Tibial artery (tissue), 4 donors: ENCODE data around the gene PARP2.

Source experiments
- DNase-seq, 2 donors: peaks; one replicate each; pipeline ENCODE4 v3.0.0-alpha.2; 2019
- H3K27ac ChIP-seq, 2 donors: fragments of 200-600 bp; sonication (generic) in 1 of 2; 1 replicate in 1 of 2; 2 replicates in 1 of 2; pipeline ENCODE4 v1.5.1; 2018 to 2019; ENCODE audit warnings: mild to moderate bottlenecking in 1 of 2
- H3K27me3 ChIP-seq, 2 donors: fragments of 200-600 bp; sonication (generic) in 1 of 2; one replicate each; pipeline versions ENCODE4 v1.5.1 to v1.6.0; 2016 to 2019
- H3K36me3 ChIP-seq, 3 donors: fragments of 200-600 bp; sonication (generic) in 2 of 3; one replicate each; pipeline ENCODE4 v1.5.1; 2016 to 2019; ENCODE audit warnings: mild to moderate bottlenecking in 2 of 3
- H3K4me1 ChIP-seq, 4 donors: fragments of 200-600 bp; sonication (generic) in 2 of 4; 1 replicate in 3 of 4; 2 replicates in 1 of 4; pipeline ENCODE4 v1.5.1; 2016 to 2019
- H3K4me3 ChIP-seq, 2 donors: fragments of 200-600 bp; sonication (generic) in 1 of 2; 1 replicate in 1 of 2; 2 replicates in 1 of 2; pipeline ENCODE4 v1.5.1; 2018 to 2019; ENCODE audit warnings: mild to moderate bottlenecking in 2 of 2
- H3K9me3 ChIP-seq, 3 donors: fragments of 200-600 bp; sonication (generic) in 1 of 3; one replicate each; pipeline ENCODE4 v1.5.1; 2016 to 2019
- intact Hi-C: fragments of 100-400 bp; cut with DNase I; formaldehyde crosslinking; loops from one replicate; pipeline ENCODE4 v1.15.0; 2023; ENCODE audit warnings: low total_unique reads
- TF ChIP-seq, protein P1 (sequence below), 2 experiments: fragments of 200-600 bp in 1 of 2; fragments of 450-650 bp in 1 of 2; IDR thresholded peaks; one replicate each; pipeline ENCODE4 v1.5.1; 2017 to 2019; ENCODE audit warnings: antibody characterized with exemption in 2 of 2, mild to moderate bottlenecking in 1 of 2, moderate library complexity in 1 of 2

Gene PARP2

DNA sequence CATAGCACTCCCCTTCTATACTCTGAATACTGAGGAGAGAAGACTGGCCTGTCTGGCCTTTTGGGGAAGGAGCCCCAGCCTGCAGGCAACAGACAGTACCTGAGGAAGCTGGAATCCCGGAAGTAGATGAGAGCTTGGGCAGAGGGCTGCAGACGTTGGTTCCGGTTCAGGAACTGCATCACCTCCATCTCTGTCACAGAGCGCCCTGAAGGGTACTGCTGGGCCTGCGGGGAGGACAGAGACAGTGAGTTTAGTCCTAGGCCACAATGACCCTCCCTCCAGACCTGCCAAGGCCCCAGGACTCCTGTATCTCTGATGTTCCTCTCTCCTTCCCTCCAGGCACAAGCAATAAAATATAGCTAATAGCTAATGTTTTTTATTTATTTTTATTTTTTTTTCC is 41.5 kb downstream of the PARP2 start:
- intact Hi-C loops, result no loop called here
- no peaks in the 10 kb centered on the region for H3K9me3 ChIP-seq
- no peaks in the 10 kb centered on the region for H3K27me3 ChIP-seq
- no peaks in the 10 kb centered on the region for H3K4me1 ChIP-seq
- no peak for DNase-seq
- no peak overlapping the region for H3K27ac ChIP-seq
- peaks cover 96 to 100% (median 100%) of the 10 kb centered on the region in 3 donors for H3K36me3 ChIP-seq
- H3K4me3 ChIP-seq, result no peak overlapping the region
- TF ChIP-seq, protein P1, sequence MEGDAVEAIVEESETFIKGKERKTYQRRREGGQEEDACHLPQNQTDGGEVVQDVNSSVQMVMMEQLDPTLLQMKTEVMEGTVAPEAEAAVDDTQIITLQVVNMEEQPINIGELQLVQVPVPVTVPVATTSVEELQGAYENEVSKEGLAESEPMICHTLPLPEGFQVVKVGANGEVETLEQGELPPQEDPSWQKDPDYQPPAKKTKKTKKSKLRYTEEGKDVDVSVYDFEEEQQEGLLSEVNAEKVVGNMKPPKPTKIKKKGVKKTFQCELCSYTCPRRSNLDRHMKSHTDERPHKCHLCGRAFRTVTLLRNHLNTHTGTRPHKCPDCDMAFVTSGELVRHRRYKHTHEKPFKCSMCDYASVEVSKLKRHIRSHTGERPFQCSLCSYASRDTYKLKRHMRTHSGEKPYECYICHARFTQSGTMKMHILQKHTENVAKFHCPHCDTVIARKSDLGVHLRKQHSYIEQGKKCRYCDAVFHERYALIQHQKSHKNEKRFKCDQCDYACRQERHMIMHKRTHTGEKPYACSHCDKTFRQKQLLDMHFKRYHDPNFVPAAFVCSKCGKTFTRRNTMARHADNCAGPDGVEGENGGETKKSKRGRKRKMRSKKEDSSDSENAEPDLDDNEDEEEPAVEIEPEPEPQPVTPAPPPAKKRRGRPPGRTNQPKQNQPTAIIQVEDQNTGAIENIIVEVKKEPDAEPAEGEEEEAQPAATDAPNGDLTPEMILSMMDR (IDR thresholded peaks at IDR 0.05), result no peak

DNA sequence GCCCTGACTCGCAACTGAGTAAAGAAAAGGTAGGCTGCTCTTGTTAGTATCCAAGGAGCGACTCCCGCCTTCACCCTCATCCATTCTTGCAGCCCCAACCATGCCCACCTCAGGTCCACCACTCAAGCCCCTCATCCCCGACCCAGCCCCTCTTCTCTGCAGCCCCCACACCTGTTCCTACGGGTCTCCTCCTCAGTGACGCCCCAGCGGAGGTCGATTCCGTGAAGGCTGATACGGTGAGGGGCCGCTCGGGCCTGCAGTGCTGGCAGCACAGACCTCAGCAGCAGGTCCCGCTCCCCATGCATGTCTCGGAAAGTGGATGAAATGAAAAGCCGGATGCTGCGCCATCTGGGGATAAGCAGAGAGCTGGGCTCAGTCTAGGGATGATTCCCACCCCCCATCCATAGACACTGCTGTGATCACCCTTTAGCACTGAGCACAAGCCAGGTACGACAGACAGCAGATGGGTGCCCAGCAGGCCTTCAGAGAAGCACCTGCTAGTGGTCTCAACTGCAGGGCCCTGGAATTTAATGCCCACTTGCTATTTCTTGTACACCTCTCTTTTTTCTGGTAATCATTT is 42.9 kb downstream of the PARP2 start:
- H3K27me3 ChIP-seq, result no peaks in the 10 kb centered on the region

DNA sequence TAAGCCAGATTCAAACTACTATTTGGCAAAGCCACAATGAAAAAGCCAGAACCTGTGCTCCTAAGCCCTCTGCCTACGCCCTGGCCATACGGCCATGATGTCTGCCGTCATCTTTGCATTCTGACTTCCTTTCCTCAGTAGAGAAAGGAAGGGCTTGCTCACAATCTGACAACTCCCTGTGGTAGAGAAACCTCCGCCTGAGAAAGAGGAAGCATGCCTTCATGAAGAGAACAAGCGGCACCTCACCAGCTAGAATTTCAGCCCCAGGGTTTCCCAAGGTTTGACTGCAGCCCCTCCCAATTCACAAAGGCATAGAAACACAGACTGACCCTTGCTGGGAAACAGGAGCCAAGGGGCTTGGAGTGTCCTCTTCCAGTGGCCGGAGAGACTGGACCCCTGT is 44.1 kb downstream of the PARP2 start:
- TF ChIP-seq, protein P1 (IDR thresholded peaks at IDR 0.05), result no peak
- Histone ChIP-seq H3K27me3 (no peaks in the 10 kb centered on the region), H3K9me3 (no peaks in the 10 kb centered on the region), H3K27ac (no peak overlapping the region), H3K4me3 (no peak overlapping the region), H3K36me3 (peaks cover 93 to 100% (median 99%) of the 10 kb centered on the region in 3 donors), H3K4me1 (no peaks in the 10 kb centered on the region)
- no peak for DNase-seq
- intact Hi-C loops, result no loop called here

More for the DNA sequence above, 42.9 kb downstream of the PARP2 start:
- intact Hi-C loops, result no loop called here
- no peak for DNase-seq
- Histone ChIP-seq H3K27ac (no peak overlapping the region), H3K36me3 (peaks cover 94 to 100% (median 100%) of the 10 kb centered on the region in 3 donors), H3K4me3 (no peak overlapping the region), H3K9me3 (no peaks in the 10 kb centered on the region), H3K4me1 (no peaks in the 10 kb centered on the region)
- TF ChIP-seq, protein P1 (IDR thresholded peaks at IDR 0.05), result no peak

DNA sequence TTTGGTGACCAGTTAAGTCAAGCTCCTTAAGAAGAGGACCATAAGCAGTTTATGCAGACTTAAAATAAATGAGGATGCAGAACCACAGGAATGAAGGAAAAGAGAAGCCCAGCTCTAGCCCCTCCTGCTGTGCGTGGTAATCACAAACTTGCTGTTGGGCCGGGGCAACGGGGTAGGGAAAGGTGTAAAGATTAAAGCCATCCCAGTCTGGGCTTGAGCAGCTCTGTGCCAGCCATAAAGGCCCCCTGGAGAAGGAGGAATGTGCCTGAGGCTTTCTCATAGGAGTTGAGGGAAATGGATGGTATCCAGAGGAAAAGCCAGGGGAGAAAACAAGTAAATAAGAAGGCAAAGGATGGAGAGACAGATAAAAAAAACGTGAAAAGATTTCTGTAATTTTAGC is 44.7 kb downstream of the PARP2 start:
- Histone ChIP-seq H3K27me3 (no peaks in the 10 kb centered on the region), H3K27ac (no peak overlapping the region), H3K36me3 (peaks cover 91 to 99% (median 97%) of the 10 kb centered on the region in 3 donors), H3K4me3 (no peak overlapping the region), H3K4me1 (no peaks in the 10 kb centered on the region), H3K9me3 (no peaks in the 10 kb centered on the region)
- intact Hi-C loops, result no loop called here
- DNase-seq, result no peak
- TF ChIP-seq, protein P1 (IDR thresholded peaks at IDR 0.05), result no peak

DNA sequence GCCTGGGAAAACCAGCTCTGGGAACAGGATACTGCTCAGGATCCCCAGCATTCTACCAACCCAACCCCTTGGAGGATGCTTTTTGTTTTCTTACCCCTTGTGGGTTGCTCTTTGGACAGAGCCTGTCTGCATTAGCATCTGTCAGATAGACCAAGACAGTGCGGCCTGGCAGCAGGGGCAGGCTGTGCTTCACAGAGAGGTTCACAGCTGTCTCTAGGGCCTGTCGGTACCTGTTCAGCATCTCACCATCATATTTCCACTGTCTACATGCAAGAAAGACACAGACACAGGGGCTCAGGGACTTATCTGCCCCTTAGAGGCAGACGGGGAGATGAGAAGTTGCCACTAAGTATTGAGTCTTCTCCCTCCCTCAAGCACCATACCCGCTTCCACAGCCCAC is 48.1 kb downstream of the PARP2 start:
- H3K9me3 ChIP-seq, result no peaks in the 10 kb centered on the region
- H3K4me1 ChIP-seq, result no peaks in the 10 kb centered on the region
- TF ChIP-seq, protein P1 (IDR thresholded peaks at IDR 0.05), result no peak
- peaks cover 86 to 98% (median 87%) of the 10 kb centered on the region in 3 donors for H3K36me3 ChIP-seq
- no peak for DNase-seq
- intact Hi-C loops, result no loop called here
- no peak overlapping the region for H3K27ac ChIP-seq
- H3K4me3 ChIP-seq, result no peak overlapping the region
- H3K27me3 ChIP-seq, result no peaks in the 10 kb centered on the region

DNA sequence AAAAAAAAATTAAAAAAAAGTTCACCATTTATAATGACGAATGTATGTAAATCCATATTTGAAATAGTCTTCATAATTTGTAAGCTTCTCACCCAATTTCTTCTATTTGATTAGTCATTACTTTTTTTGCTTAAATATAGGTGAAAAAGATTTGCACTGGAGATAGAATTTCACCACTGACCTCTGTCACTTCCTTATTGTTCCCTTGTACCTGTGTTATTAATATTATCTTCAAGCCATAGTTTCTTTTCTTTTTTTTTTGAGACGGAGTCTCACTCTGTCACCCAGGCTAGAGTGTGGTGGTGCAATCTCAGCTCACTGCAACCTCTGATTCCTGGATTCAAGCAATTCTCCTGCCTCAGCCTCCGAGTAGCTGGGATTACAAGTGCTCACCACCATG is 54.1 kb downstream of the PARP2 start:
- no peaks in the 10 kb centered on the region for H3K9me3 ChIP-seq
- no peak overlapping the region for H3K4me3 ChIP-seq
- H3K4me1 ChIP-seq, result no peaks in the 10 kb centered on the region
- no peak overlapping the region for H3K27ac ChIP-seq
- no peaks in the 10 kb centered on the region for H3K27me3 ChIP-seq
- H3K36me3 ChIP-seq, result peaks cover 64 to 93% (median 88%) of the 10 kb centered on the region in 3 donors
- intact Hi-C loops, result no loop called here
- DNase-seq, result no peak
- TF ChIP-seq, protein P1 (IDR thresholded peaks at IDR 0.05), result no peak
